ENCODE measurements around the gene RNF225. TPM values are rescaled to one million over a fixed set of nuclear protein-coding genes. Genes with fewer than 3 reads are reported as not detected.
A peak's percentile ranks its signal among the peaks of the same experiment; 100 is the strongest.

RNF225 gene
- total and polyA plus RNA-seq, 2 of the 13 experiments (the other 11 are each of a cell fraction or from before 2014, with no cell fraction given), result not detected

DNA sequence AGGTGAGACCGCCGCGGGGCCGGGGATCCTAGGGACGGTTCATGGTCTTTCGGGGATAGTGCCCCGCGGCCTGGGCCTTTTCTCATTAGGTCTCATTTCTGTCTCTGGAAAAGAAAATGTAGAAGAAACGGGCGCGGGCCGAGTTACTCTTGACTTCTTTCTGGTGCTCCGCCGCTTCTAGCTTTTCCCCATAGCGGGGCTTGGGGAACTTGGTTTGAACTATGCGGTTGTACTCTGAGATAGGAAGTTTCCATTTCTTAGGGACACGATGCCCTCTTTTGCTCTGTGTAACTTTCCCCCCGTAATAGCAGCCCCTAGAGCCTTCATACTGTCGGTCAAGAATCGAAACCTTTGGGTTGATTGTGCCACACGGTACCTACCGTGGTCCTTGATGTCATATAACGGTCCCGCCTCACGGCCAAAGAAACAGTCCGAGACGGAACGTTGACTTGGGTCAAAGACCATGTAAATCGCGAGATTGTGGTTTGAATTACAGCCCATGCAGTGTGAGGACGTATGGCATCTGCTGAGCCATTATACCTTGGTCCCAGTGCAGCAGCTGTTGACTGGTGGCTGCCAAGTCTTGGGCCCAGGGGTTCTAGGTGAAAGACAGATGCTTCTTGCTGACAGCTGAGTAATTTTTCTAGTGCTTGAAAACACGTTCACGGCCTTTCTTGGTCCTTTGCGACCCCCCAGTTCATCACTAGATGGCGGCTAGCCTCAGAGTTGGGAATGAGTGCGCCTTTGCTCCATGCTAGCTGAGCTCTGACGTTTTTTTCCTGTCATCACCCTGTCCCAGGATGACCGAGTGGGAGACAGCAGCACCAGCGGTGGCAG is 7.9 kb upstream of the RNF225 start (continued):
- TF ChIP-seq, protein P1, sequence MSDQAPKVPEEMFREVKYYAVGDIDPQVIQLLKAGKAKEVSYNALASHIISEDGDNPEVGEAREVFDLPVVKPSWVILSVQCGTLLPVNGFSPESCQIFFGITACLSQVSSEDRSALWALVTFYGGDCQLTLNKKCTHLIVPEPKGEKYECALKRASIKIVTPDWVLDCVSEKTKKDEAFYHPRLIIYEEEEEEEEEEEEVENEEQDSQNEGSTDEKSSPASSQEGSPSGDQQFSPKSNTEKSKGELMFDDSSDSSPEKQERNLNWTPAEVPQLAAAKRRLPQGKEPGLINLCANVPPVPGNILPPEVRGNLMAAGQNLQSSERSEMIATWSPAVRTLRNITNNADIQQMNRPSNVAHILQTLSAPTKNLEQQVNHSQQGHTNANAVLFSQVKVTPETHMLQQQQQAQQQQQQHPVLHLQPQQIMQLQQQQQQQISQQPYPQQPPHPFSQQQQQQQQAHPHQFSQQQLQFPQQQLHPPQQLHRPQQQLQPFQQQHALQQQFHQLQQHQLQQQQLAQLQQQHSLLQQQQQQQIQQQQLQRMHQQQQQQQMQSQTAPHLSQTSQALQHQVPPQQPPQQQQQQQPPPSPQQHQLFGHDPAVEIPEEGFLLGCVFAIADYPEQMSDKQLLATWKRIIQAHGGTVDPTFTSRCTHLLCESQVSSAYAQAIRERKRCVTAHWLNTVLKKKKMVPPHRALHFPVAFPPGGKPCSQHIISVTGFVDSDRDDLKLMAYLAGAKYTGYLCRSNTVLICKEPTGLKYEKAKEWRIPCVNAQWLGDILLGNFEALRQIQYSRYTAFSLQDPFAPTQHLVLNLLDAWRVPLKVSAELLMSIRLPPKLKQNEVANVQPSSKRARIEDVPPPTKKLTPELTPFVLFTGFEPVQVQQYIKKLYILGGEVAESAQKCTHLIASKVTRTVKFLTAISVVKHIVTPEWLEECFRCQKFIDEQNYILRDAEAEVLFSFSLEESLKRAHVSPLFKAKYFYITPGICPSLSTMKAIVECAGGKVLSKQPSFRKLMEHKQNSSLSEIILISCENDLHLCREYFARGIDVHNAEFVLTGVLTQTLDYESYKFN (CRISPR knock-in tag; conservative IDR thresholded peaks at IDR 0.05), result no peak
- TF ChIP-seq CEBPB (IDR thresholded peaks at IDR 0.05; ENCODE audit: borderline replicate concordance, low read depth, low read length) (no peak), TBX3 (IDR thresholded peaks at IDR 0.05; ENCODE audit: borderline replicate concordance) (no peak), ZSCAN9 (CRISPR knock-in tag; IDR thresholded peaks at IDR 0.05; ENCODE audit: borderline replicate concordance) (peak; percentile 5; the same call in 1 of the 2 replicates), RXRB (CRISPR knock-in tag; IDR thresholded peaks at IDR 0.05; ENCODE audit: borderline replicate concordance) (no peak), HOXD1 (CRISPR knock-in tag; IDR thresholded peaks at IDR 0.05) (no peak), ZFP62 (CRISPR knock-in tag; IDR thresholded peaks at IDR 0.05) (no peak), NFE2 (CRISPR knock-in tag; IDR thresholded peaks at IDR 0.05) (no peak), RFXANK (CRISPR knock-in tag; IDR thresholded peaks at IDR 0.05) (no peak), NR2C2 (CRISPR knock-in tag; IDR thresholded peaks at IDR 0.05; ENCODE audit: borderline replicate concordance) (peak; percentile 77), DPF2 (CRISPR knock-in tag; IDR thresholded peaks at IDR 0.05; ENCODE audit: borderline replicate concordance, low read depth) (no peak), FOSL2 (CRISPR knock-in tag; IDR thresholded peaks at IDR 0.05) (no peak), ELF1 (CRISPR knock-in tag; IDR thresholded peaks at IDR 0.05) (0 out of 2 replicates have a peak, but pooled peaks have one; percentile 11), ZNF501 (CRISPR knock-in tag; IDR thresholded peaks at IDR 0.05) (peak; percentile 63; the same call in 1 of the 2 replicates)
- TF ChIP-seq, protein P2, sequence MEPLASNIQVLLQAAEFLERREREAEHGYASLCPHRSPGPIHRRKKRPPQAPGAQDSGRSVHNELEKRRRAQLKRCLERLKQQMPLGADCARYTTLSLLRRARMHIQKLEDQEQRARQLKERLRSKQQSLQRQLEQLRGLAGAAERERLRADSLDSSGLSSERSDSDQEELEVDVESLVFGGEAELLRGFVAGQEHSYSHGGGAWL (CRISPR knock-in tag; IDR thresholded peaks at IDR 0.05), result no peak
- TF ChIP-seq, protein P3, sequence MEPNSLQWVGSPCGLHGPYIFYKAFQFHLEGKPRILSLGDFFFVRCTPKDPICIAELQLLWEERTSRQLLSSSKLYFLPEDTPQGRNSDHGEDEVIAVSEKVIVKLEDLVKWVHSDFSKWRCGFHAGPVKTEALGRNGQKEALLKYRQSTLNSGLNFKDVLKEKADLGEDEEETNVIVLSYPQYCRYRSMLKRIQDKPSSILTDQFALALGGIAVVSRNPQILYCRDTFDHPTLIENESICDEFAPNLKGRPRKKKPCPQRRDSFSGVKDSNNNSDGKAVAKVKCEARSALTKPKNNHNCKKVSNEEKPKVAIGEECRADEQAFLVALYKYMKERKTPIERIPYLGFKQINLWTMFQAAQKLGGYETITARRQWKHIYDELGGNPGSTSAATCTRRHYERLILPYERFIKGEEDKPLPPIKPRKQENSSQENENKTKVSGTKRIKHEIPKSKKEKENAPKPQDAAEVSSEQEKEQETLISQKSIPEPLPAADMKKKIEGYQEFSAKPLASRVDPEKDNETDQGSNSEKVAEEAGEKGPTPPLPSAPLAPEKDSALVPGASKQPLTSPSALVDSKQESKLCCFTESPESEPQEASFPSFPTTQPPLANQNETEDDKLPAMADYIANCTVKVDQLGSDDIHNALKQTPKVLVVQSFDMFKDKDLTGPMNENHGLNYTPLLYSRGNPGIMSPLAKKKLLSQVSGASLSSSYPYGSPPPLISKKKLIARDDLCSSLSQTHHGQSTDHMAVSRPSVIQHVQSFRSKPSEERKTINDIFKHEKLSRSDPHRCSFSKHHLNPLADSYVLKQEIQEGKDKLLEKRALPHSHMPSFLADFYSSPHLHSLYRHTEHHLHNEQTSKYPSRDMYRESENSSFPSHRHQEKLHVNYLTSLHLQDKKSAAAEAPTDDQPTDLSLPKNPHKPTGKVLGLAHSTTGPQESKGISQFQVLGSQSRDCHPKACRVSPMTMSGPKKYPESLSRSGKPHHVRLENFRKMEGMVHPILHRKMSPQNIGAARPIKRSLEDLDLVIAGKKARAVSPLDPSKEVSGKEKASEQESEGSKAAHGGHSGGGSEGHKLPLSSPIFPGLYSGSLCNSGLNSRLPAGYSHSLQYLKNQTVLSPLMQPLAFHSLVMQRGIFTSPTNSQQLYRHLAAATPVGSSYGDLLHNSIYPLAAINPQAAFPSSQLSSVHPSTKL (CRISPR knock-in tag; IDR thresholded peaks at IDR 0.05), result no peak
- TF ChIP-seq, protein P4, sequence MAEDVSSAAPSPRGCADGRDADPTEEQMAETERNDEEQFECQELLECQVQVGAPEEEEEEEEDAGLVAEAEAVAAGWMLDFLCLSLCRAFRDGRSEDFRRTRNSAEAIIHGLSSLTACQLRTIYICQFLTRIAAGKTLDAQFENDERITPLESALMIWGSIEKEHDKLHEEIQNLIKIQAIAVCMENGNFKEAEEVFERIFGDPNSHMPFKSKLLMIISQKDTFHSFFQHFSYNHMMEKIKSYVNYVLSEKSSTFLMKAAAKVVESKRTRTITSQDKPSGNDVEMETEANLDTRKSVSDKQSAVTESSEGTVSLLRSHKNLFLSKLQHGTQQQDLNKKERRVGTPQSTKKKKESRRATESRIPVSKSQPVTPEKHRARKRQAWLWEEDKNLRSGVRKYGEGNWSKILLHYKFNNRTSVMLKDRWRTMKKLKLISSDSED (CRISPR knock-in tag; IDR thresholded peaks at IDR 0.05), result no peak
- TF ChIP-seq, protein P5, sequence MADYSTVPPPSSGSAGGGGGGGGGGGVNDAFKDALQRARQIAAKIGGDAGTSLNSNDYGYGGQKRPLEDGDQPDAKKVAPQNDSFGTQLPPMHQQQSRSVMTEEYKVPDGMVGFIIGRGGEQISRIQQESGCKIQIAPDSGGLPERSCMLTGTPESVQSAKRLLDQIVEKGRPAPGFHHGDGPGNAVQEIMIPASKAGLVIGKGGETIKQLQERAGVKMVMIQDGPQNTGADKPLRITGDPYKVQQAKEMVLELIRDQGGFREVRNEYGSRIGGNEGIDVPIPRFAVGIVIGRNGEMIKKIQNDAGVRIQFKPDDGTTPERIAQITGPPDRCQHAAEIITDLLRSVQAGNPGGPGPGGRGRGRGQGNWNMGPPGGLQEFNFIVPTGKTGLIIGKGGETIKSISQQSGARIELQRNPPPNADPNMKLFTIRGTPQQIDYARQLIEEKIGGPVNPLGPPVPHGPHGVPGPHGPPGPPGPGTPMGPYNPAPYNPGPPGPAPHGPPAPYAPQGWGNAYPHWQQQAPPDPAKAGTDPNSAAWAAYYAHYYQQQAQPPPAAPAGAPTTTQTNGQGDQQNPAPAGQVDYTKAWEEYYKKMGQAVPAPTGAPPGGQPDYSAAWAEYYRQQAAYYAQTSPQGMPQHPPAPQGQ (CRISPR knock-in tag; IDR thresholded peaks at IDR 0.05; ENCODE audit: borderline replicate concordance), result no peak
